NCI-H510A (cell line): ENCODE measurements around the gene CD9.

Experiments
- DNase-seq: peaks from one replicate; lab custom pipeline; 2025; lab: John Stamatoyannopoulos, UW

CD9 gene

DNA sequence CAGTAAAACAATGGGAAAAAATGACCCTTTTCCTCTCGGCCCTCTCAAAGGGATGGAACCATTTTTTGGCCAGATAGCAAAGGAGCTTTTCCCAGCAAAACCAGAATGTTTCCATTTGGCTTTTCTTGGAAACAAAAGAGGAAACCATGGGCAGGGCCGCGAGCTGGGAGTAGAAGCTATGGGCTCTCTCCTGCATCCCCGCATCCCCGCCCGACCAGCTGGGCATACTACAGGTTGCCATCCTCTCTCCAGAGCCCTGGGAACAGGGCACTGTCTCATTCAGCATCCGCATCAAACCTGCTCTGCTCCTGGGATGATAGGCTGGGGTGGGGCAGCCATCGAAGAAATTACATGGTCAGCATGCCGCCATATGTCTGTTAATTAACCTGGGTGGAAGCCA lies 20.9 kb downstream of the CD9 start:
- DNase-seq: no peak

DNA sequence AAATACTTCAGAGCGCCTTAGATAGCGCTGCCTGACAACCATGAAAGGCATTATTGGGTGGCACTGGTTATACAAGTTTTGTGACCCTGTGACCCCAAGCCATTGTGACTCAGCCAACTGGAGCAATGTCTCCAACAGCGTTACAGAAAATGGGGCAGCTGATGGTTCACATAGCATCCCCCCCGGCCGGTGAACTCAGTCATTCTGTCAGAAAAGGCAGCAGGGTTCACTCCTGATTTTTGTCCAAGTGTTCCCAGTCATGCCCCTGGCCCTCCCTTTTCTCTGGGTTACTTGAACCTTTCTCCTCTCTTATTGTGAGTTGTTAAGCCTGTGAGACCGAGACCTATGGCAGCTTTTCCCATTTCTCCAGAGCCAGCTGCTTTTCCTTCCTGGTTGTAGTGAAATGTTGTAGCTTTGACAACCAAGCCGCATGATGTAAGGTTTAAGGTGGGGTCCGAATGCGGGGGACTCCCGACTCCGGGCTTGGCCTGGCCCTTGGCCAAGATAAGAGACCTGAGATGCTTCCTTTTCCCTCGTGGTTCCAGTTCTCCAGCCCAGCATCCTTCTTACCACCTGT lies 22.0 kb downstream of the CD9 start:
- DNase-seq: no peak

DNA sequence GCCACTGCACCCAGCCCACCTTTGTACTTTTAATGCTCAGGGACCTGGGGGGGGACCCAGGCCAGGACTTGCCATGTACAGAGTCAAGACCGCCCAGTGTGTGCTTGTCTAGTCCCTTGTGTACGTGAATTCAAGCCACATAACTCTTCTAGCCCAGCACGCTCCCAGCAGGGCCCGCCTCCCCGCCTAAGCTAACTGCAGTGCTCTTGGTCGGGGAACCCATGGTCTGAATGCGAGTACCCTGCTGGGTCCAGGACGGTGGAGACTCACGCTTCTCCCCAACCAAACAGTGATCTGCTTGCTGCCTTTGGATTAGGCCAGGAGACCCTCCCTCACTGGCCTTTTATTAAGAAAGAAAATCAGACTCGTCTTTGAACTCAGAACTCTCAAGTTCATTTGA lies 23.3 kb downstream of the CD9 start:
- DNase-seq: no peak

DNA sequence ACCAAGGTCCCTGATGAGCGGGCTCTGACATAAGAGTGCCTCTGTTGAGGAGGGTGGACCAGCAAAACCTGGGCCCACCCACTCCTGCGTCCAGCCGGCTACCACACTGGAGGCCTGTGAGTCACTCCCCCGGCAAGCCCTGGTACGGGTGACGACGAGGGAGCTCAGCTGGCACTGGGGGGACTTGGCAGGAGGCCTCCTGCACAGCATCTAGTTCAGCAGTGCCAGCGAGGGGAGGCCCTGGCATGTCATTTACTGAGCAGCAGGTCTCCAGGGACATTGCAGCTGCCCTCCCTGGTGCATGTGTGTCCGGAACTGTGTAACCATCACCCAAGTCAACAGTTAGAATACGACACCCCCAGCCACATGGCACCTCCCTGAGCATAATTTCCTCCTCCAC lies 24.4 kb downstream of the CD9 start:
- no peak for DNase-seq

DNA sequence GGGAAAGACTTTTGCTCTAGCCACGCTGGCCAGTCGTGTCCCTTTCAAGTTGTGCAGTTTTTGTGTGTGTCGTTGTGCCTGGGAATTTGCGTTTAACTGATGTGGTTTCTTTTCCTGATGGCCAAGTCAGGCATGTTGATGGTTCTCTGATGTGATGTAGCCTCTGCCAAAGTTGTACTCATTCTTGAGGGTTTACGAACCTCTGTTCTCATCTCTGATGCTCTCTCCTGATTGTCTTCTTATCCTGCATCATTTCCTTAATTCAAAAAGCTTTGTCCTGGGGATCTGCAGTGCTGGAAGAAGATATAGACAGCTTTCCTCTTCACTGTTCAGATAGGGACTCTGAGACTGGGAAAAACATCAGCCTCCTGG lies 25.4 kb downstream of the CD9 start:
- no peak for DNase-seq

DNA sequence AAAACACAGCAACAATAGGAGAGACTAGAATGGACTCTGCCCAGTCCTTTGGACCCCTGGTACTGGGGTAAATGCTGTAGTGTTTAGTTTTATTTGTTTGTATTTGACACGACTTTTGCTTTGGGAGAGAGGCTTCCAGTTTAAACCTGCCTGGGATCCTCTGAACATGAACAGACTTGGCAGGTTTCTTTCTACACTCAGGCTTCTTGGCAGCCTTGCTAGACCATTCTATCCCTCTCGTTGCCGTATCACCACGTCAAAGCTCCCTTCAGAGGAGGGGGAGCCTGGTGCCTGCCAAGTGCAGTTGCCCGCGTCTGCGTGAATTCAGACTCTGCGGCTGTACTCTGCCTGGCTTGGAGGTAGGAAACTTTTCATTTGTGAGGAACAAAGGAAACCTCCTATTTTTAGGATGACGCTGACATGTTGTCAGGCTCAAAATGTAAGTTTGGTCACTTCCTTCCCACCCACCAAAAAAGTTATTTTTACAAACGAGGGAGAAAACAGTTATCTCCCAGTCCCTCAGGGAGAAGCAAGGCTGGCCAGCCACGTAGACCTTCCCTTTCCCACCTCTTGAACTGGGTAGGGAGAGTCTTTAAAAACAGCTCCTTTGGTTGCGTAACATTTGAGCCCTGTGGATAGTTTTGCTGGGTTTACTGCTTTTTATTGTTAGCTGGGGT lies 25.9 kb downstream of the CD9 start:
- no peak for DNase-seq

DNA sequence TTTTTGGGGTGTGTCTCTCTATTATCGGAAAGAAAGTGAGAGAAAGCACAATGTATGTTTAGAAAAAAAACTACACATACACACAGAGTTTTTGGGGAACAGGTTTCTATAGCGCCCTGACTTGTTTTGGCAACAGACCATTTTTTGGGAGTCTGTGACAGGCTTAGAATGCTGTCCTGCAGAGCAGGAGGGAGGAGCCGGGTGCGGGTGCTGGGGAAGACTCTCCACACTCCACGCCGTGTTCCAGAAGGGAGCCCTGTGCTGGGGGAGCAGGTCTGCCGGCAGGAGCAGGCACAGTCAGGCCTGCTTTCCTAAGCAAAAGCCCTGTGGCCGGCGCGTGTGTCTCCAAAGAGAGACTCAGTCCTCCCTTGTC lies 26.5 kb downstream of the CD9 start:
- no peak for DNase-seq

DNA sequence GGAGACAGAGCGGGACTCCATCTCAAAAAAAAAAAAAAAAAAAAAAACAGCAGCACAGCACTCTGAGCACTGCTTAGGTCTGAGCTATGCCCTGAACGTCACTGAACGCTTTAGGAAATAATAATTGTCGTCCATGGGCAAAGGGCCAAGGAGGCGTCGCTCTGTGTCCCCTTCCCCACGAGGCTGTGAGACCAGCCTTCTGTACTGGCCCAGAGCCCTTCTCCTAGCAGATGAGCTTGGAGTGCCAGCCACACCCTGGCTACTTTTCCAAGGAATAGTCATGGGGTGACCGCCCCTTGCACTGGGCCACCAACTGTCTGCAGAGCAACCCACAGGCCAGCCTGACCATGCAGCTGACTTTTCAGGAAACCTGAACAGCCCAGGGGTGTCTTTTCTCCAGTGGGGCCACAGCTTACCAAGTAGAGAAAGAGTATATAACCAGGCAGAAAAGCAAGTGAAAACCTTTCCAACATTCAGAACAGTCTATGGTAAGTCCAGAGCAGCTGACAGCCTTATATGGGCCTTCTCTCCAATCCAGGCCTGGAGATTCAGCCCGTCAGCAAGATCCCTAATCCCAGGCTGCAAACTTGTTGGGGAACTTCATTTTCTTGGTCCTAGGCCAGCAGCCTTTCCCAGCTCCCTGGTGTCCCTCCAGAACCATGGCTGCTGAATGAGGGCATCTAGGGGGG lies 28.5 kb downstream of the CD9 start:
- DNase-seq: no peak

DNA sequence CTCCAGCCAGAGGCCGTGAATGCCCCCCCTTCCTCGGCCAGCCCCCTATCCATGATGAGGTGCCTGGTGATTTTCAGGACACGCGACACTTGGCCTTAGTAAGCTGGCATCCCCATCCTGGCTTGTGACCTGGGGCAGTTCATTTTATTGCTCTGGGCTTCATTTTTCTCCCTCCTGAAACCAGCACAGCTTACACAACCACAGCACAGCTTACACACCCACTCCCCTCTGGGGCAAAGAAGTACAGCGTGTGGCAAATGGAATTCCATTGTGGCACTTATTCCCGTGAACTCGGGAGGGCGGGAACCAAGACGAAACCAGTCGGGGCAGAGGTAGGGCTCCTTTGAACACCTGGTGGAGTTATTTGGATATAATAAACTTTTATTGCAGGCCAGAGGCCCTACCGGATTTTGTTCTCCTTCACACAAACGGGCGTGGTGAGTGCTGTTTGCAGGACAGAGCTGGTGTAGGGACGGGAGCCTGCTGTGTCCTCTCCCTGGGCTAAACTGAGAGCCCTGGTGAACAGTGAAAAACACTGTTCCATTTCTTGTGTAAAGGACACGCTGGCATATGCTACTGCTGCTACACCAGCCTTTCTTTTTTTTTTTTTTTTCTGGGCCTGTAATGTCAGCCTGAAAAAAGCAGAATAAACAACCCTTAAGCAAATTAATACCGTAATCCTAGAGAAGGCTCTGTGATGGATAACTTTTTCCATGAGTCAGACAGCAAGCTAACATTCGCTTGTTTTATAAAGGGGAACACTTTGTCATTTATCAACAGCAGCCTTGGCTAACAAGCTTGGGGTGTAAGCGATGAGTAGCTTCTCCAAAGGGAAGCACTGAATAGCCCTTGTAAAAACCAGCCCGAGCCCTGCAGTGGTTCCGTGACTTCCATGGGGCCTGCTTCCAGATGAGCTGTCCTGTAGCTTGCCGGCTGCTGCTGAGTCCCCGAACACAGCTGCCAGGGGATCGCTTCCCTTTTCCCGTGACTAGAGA lies 29.3 kb downstream of the CD9 start:
- no peak for DNase-seq

DNA sequence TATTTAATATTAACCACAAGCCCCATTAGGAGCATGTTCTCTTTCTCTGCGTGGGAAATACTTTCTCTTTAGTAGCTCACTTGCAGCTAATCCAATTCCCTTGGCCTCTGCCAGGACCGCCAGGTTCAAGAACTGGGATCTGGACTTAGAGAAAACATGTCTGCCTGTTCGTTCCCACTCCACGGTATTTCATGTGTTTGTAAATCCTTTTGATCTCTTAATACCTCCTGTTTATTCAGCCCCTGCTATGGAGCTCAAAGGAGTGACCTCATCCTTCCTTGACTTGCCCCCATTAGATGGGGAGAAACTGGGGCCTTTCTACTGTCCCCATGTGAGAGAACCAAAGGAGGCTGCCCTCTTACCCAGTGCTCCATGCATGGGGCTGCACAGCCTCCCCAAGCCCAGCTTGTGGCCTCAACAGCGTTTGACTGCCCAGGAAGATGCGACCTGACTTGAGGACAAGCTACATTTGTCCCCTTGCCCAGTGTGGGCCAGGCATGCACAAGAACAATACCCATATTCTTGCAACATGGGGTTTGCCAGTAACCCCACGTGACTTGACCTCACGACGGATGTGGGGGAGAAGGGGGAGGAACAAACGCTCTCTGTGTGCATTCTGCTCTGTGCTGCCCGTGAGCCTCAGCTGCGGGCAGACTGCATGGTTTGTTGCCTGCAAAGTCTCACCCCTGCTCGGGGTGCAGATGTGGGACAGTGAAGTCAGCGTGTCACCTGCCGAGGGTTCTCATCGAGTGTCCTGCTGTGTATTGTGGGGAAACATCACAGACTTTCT lies 30.3 kb downstream of the CD9 start:
- peak; percentile 30 for DNase-seq

DNA sequence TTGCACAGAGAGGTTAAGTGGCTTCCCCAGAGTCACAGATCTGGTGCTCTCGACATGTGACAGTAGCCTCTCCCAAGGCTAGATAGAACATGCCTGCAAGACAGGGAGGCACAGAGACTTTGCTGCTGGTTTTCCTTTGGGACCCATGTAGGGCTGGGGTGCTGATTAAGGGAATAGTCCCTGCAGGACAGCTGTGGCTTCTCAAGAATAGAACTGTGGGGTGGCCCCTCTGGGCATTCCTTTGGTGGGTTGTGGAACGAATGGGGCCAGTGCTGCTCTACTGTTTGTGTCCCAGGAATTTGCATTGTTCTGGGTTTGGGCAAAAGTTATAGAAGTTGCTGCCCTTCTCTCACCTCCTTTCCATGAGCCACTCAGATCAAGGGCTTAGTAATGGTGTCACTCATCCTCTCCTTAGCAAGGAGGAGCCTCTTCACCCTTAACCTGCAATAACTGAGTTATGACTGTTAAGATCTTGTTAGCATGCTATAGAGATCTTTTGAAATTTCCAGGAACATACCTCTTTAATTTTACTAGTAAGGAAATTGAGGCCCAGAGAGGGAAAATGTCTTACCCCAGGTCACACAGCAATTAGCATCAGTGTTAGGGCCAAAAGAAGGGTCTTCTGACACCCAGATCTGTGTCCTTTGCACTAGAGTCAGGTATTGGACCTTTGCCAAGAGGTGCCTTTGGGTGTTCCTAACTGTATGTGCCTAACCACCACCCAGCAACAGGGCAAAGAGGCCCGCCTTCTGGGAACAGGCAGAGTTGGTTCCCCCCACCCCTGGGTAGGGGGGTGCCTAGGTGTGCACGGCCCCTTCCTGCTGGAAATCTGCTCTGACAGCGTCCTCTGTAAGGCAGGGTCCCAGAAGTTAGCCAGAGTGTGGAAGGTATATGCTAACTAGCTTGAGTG lies 31.4 kb downstream of the CD9 start:
- DNase-seq: no peak

DNA sequence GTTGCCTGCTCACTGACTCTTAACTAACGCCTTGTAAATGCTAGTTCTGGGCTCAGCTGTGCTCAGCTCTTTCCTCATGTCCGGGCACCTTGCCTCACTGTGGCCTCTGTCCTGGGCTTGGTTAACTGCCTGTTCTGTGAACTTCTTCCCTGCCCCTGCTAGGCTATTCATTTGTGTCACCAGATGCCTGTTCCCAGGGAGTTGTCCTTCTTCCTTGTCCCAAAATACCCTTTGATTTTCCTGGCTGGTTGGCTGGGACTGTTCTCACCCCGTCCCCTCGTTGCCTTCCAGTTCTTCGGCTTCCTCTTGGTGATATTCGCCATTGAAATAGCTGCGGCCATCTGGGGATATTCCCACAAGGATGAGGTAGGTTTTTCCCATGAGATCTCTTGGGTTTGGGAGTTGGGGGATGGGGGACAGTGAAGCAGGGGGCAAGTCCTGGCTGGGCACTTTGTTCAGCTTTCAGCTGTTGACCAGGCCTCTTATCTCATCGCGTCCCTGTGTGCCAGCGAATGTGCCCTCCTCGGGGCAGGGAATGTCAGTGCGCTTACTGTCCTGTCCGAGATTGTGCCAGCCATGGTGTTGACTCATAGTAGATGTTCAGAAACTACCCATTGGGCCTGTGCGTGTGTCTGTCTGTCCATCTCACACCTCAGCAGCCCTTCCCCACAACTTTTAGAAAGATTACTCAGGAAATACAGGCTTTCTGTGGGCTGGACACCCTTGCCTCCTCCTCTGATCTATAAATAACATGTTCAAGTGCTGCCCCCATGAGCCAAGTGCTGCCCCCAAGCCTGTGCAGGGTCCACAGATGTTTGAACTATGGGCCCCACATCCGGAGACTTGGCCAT lies 33.1 kb downstream of the CD9 start:
- DNase-seq: no peak

DNA sequence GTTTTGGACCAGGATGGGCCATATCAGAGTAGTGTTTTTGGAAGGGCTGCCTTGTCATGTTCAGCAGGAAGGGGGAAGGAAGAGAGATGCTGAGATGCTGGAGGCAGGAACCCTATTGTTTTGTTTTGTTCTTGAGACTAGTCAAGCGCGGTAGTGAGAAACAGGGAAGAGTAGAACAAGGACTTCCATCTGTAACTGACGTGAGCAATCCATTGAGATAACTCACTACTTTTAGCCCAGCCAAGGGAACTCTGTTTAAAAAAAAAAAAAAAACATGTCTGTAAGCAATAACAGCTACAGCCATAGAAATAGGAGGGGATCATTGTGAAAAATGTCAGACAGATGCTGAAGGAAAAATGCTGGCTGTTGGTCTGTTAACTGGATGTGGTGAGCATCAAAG lies 34.0 kb downstream of the CD9 start:
- DNase-seq: no peak

DNA sequence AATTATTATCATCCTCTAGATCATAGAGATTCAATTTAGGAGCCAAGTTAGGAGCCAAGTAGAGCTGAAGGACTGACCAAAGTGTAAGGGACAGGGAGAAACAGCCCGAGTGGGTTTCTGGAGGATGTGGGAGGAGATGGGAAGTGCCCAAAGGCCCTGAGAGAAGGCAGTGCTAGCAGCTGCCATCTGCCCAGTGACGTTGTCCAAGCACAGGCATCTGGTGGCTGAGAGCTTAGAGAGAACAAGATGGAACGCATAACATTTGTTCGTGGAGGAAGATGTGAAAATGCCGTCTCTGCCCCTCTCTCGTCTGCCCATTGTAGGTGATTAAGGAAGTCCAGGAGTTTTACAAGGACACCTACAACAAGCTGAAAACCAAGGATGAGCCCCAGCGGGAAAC lies 34.7 kb downstream of the CD9 start:
- DNase-seq: no peak

DNA sequence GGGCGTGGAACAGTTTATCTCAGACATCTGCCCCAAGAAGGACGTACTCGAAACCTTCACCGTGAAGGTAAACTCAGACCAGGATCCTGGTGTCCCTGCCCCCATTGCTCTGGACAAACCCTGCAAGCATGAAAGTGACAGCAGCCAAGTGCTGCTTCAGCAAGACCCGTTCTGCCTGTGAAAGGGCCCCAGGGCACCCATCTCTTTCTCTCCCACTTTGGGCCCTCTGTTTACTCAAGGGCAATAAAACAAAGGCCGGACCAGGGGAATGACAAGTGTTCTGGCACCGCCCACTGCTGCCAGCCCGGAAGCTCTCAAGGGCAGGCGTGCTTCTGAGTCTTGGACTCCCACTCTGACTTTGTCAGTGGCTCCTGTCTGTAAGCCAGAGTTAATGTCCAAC lies 35.3 kb downstream of the CD9 start:
- peak; percentile 83 for DNase-seq

DNA sequence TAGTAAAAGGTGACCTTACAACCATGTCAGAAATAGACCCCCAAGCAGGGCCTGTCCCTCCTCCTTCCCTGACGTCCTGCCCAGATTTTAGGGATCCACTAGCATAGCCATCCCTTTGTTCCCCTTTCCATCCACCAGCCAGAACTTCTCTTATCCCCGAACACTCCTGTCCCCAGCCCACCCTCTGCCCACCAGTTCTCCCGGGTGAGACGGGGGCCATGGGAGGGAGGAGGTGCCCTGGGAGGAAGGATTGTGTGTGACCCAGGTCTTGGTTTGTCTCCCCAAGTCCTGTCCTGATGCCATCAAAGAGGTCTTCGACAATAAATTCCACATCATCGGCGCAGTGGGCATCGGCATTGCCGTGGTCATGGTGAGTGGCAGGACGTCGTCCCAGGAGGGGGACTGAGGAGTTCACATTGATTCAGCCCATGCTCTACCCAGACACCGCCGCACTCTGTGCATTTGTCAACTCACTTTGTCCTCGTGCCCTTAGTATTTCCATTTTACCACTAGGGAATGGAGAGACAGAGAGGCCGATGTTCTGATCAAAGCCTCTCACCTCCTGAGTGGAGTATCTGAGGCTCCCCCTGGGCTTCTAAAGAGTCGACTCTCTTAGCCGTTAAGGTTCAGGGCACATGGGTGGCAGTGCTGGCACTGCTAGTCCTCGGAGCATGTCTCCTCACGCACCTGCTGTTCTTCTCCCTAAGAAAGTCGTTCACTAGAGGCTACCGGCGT lies 35.9 kb downstream of the CD9 start:
- DNase-seq: no peak

DNA sequence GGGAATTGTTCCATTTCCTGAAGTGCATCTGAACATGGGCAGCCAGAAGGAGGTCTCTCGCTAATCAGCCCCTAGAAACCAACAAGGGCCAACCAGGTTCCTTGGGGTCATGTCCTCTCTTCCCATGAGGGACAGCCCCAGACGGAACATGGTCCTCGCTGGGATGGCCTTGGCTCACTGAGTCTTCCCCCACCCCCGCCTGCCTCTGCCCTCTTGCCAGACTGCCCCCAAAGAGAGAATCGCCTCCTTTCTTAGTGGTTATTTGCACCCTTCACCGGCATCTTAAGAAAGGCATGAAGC lies 36.4 kb downstream of the CD9 start:
- no peak for DNase-seq

DNA sequence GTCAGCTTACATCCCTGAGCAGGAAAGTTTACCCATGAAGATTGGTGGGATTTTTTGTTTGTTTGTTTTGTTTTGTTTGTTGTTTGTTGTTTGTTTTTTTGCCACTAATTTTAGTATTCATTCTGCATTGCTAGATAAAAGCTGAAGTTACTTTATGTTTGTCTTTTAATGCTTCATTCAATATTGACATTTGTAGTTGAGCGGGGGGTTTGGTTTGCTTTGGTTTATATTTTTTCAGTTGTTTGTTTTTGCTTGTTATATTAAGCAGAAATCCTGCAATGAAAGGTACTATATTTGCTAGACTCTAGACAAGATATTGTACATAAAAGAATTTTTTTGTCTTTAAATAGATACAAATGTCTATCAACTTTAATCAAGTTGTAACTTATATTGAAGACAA lies 37.6 kb downstream of the CD9 start:
- no peak for DNase-seq

DNA sequence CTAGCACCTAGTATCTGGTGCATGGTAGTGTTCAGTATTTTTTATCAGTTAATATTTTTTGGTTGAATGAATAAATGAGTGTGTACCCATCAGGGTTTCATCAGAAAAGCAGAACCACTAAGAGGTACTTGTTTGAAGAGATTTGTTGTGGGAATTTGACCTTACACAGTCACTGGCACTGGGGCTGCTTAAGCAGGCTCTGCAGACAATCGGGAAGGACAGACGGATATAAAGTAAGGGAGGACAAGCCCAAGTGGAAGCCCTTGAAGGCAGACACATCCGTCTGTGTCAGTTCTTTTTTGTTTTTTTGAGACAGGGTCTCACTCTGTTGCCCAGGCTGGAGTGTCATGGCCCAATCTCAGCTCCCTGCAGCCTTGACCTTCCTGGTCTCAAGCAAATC lies 38.7 kb downstream of the CD9 start:
- DNase-seq: no peak
